HG03095 (cell line): ENCODE results near the gene KCTD21.

Source experiments
- ATAC-seq: cut with Tn5 transposase; IDR thresholded peaks from one replicate; pipeline ENCODE4 v1.9.1; 2021; ENCODE audit warnings: moderate library complexity; ENCODE audit not compliant: unreplicated experiment

Gene KCTD21

DNA sequence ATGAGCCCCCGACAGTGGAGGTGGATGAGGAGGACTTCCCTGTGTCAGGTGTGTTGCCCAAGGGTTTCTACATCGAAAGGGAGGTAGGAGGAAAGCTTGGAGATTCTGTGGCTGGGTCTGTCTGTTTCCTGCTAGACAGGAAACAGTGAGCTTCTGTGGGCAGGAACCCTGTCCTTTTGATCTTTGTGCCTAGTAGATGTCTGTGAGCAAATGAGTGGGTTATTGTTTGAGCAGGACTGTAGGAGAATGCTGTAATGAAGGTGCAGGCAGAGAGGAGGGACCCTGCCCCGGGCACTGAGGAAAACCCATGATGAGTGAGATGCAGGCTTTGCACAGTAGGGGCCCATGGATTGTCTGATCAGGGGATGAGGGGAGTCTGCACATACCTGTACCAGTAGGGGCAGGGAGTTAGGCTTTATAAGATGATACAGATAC is 14.3 kb upstream of the KCTD21 start:
- ATAC-seq = no peak

GRCh38 chr11:78201096-78201818 is 12.8 kb upstream of the KCTD21 start:
- no peak for ATAC-seq

- ATAC-seq = no peak
Measured at GRCh38 chr11:78200553-78200952, 12.1 kb upstream of the KCTD21 start.

GRCh38 chr11:78200061-78200460 is 11.6 kb upstream of the KCTD21 start:
- ATAC-seq = no peak

- no peak for ATAC-seq
Measured at GRCh38 chr11:78199653-78200015, 11.2 kb upstream of the KCTD21 start.

DNA sequence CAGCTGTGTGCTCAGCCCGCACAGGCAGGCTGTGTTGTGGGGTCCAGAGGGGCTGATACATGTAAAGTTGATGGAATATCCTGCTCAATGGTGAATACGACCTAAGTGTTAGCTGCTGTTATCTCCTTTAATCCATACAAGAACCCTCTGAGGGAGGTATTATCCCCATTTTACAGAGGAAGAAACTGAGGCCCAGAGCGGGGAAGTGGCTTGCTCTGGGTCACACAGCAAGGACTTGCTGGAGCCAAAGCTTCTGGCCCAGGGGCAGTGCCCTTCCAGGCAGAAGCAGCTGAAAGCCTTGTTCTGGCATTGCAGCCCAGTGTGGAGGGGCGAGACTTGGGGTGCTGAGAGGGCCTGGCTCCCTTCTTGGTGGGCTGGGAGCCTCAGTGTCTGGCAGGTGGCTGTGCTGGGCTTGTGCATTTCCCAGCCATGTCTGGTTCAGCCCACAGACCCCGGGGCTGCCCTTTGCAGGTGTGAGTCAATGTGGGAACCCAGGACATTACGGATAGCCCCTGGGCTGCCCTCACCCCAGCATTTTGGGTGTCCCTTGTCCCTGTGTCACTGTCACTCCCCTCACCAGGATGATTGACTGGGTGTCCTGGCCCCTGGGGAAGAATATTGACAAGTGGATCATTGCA is 10.7 kb upstream of the KCTD21 start:
- ATAC-seq = no peak

DNA sequence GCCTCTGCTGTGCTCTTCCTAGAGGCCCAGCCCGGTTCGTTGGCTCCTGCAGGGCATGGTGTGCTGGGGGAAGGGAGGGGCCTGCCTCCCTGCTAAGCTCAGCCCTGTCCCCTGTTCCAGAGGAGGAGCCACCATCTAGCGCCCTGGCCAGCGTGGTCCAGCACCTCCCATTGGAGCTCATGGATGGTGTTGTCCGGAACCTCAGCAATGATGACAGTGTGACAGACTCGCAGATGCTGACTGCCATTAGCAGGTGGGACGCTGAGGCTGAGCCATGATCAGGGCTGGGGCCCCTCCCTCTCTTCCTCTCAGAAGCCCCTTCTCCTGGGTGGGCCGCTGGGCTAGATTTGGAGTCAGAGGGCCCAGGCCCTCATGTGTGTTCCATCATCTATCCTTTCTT is 9.4 kb upstream of the KCTD21 start:
- ATAC-seq = no peak

GRCh38 chr11:78196661-78197091 is 8.2 kb upstream of the KCTD21 start:
- no peak for ATAC-seq

GRCh38 chr11:78195917-78196560 is 7.6 kb upstream of the KCTD21 start:
- no peak for ATAC-seq

DNA sequence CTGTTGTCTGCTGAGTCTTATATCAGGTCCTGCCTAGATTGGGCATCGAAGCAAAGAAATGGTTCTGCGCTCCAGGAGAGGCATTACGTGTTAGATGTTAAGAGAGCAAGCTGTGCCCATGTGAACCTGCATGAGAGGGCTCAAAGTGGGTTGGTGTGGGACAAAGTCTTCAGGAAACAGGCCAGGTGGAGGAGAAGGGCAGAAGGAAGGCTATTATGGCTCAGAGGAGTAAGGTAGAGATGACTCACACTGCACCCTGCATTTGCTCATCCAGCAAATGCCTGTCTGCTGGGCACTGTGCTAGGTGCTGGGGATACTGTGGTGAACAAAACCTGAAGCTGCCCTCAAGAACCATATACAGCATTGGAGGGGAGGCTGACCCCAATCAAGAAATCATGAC is 6.1 kb upstream of the KCTD21 start:
- no peak for ATAC-seq

- ATAC-seq = no peak
Measured at GRCh38 chr11:78193806-78194205, 5.4 kb upstream of the KCTD21 start.

GRCh38 chr11:78192911-78193351 is 4.5 kb upstream of the KCTD21 start:
- no peak for ATAC-seq

GRCh38 chr11:78192223-78192719 is 3.8 kb upstream of the KCTD21 start:
- no peak for ATAC-seq

- ATAC-seq = no peak
Measured at GRCh38 chr11:78190871-78191538, 2.6 kb upstream of the KCTD21 start.

- ATAC-seq = no peak
Measured at GRCh38 chr11:78190374-78190773, 1.9 kb upstream of the KCTD21 start.

- ATAC-seq = no peak
Measured at GRCh38 chr11:78189851-78190250, 1.4 kb upstream of the KCTD21 start.

- no peak for ATAC-seq
Measured at GRCh38 chr11:78189174-78189724, 823 bp upstream of the KCTD21 start.

DNA sequence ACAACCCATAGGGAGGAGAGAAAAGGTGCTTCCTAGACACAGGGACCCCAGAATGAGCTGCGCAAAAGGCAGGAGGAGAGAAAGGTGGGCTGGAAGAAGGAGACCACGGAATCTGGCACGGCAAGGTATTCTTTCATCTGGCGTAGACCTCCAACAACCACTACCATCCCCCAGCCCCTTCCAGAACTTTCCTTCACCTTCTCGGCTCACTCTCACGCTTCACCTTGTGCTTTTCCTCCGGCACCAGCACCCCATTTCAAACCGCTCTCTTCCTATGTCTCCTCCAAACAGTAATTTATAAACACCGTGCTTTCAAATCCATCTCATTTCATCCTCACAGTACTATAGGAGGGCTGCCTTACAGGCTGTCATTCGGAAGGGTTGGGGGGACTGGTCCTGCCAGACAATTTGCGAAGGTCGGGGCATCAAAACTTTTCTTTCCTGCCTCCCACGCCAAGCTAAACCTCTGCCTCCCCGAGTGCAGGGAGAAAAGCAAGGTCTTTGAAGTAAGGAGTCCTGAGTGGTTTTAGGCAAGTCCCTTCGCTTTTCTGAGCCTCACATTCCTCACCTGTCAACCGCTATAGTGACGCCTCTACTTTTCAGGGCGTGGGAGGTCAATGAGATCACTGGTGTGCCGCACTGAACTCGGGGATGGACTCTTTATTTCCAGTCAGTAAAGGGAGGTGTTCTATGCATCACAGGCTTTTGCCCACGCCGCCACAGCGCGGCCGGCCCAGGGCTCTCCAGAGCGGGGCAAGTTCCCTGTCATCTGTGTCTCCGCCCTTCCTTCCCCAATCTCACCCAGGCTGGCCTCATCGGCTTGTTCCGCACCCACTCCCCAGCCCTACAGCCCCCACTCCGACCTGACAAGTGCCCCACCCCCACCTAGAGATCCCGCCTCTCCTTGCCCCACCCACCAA is 800 bp downstream of the KCTD21 start:
- ATAC-seq = peak; percentile 20

- ATAC-seq = no peak
Measured at GRCh38 chr11:78181185-78181584, 7.2 kb downstream of the KCTD21 start.

GRCh38 chr11:78180751-78181150 is 7.7 kb downstream of the KCTD21 start:
- ATAC-seq = no peak
